Measurements from ENCODE around the gene PON1.

Gene PON1

GRCh38 chr7:95263785-95264362 lies 60.5 kb downstream of the PON1 start:
- DNase-seq (ENCODE audit: insufficient read length, low spot score) = no peak
- FAIRE-seq = no peak

GRCh38 chr7:95262875-95263274 lies 61.5 kb downstream of the PON1 start:
- DNase-seq (ENCODE audit: insufficient read length, low spot score) (no peak), FAIRE-seq (no peak)

- FAIRE-seq = no peak
- no peak for DNase-seq (ENCODE audit: insufficient read length, low spot score)
Observed at GRCh38 chr7:95261895-95262415, 62.4 kb downstream of the PON1 start.

- FAIRE-seq (no peak), DNase-seq (ENCODE audit: insufficient read length, low spot score) (no peak)
Observed at GRCh38 chr7:95255691-95256090, 68.6 kb downstream of the PON1 start.

GRCh38 chr7:95253986-95254385 lies 70.3 kb downstream of the PON1 start:
- DNase-seq (ENCODE audit: insufficient read length, low spot score) (no peak), FAIRE-seq (no peak)

GRCh38 chr7:95251966-95252365 lies 72.4 kb downstream of the PON1 start:
- no peak for FAIRE-seq
- no peak for DNase-seq (ENCODE audit: insufficient read length, low spot score)

GRCh38 chr7:95250571-95250970 lies 73.8 kb downstream of the PON1 start:
- DNase-seq (ENCODE audit: insufficient read length, low spot score) = no peak
- no peak for FAIRE-seq
